ENCODE measurements around the gene TACC2. TPM values are rescaled to one million over a fixed set of nuclear protein-coding genes. Genes with fewer than 3 reads are reported as not detected.

TACC2 gene
- polyA plus RNA-seq, 3 donors, result 35.4 to 46.8 (median 45.2) TPM

DNA sequence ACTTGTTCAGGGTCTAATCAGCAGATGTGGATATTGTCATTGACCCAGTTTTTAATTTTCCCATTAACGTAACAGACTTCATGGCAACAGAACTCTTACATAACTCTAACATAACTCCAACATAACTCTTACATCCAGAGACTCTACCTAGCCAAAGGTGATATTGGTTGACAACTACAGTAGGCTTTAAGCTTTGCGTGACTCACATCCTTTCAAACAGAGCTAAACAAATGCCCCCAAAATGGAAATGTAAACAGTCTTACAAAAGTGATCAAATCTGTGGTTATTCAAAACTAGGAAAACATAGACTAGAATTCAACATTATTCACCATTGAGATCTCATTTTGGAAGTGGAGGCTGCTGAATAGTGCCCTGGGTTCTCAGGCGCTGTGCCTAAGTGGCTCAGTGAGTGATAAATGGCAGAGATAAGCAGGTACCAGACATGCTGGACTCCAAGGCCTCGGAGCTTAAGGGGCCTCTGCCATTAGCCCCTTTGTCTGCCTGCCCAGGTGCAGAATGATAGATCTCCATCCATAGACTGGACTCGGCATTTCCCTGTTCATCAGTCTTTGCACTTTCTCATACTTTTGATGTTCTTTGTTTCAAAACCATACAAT is 247.8 kb downstream of the TACC2 start:
- no peak for DNase-seq (ENCODE audit: low read depth in 3 of 3, low spot score in 2 of 3)

DNA sequence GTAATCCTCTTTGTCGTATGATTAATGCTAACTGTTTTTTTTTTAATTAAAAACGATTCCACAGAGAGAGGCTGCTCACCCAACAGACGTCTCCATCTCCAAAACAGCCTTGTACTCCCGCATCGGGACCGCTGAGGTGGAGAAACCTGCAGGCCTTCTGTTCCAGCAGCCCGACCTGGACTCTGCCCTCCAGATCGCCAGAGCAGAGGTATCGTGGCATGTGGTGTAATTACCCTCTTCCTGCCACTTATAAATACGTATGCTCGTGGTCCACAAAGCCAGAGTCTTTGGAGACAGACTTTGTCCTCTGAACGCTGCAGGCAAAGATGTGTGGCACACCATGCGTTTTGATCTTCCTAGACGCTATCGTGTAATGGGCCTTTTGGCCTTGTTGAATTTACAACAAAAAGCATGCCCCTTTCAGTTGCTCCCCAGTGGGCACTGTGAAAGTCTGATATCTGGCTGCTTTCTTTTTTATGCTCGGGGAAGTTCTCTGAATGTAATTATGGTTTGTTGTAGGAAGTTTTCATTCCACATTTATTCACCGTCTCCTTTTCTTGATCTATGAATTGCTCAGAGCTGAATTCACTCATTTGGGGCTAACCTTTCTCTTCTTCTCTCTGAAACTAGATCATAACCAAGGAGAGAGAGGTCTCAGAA is 248.5 kb downstream of the TACC2 start:
- no peak for DNase-seq (ENCODE audit: low read depth in 3 of 3, low spot score in 2 of 3)

DNA sequence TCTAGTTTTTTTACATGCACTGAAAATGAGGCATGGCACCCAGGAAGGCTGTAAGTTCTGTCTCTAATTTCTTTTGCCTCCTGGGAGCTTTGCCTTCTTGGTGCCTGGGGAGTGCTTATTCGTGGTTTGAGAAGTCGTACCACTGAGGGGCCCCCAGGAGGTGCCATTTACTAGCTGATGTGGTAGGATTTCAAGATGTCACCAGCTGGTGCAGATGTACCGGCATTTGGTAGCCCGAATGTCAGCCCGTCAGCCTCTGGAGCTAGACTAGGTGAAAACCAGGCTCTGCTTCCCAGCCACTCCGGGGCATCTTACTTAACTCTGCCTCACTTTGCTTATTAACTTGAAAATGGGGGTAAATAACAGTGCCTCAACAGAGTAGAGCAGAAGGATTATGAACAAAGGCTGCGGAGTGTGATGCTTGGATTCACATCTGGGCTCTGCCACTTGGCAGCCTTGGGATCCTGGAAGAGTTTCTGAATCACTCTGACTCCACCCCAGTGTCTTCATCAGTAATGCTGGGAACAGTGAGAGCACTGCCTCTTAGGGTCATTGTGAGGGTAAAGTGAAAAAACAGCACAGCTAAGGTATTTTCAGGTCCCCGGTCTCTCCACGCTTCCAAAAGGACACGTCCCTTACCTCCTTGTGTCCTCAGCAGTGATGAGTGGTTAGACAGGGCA is 250.8 kb downstream of the TACC2 start:
- no peak for DNase-seq (ENCODE audit: low read depth in 3 of 3, low spot score in 2 of 3)

DNA sequence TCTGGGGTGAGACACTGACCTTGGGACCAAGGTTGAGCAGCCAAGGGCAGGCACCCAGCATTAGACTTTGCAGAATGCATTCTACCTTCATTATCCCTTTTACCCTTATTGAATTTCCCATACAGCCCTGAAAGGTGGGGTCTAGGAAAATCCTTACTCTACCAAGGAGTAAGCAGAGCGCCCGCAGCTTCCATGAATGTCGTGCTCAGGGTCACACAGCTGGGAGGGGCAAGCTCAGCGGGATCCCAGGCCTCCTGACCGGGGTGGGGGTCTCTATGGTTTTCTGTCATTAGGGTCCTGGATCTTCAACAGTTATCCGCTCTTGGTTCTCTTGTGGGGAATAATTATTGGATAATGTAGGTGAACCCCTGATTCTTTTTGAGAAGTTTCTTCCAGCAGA is 251.4 kb downstream of the TACC2 start:
- DNase-seq (ENCODE audit: low read depth in 3 of 3, low spot score in 2 of 3), result no peak

DNA sequence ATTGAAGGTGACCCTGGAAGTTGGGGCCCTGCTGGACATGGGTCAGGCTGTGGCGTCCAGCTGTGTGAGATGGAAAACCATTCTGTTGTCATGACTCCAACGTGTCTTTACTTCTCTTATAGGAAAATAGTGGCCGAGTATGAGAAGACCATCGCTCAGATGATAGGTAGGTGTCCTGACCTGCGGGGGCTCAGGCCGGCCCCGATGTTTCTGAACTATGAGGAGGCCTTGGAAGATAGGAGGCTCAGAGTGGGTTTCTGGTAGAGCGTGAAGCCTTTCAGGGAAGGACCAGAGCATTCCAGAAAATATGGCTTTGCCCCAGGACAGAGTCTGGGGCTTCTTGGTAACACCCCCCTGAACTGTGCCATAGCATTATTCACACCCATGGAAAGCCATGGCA is 252.9 kb downstream of the TACC2 start:
- no peak for DNase-seq (ENCODE audit: low read depth in 3 of 3, low spot score in 2 of 3)

DNA sequence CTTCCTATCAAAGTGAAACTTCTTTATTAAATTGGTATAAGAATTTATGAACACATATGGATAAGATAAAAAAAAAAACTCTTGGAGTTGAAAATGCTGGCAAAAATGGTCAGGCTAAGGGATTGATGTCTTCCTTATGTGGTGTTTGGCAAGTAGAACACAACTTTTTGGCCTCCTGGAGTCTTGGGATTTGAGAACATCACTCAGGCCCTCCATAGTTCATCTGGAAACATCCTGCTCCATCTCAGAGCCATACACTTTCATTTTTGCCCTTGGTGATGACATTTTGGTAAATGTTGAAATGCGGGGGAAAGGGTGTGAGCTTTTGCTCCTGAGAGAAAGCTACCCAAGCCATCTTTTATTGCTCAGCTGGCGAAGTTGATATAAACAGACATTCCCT is 254.6 kb downstream of the TACC2 start:
- no peak for DNase-seq (ENCODE audit: low read depth in 3 of 3, low spot score in 2 of 3)

DNA sequence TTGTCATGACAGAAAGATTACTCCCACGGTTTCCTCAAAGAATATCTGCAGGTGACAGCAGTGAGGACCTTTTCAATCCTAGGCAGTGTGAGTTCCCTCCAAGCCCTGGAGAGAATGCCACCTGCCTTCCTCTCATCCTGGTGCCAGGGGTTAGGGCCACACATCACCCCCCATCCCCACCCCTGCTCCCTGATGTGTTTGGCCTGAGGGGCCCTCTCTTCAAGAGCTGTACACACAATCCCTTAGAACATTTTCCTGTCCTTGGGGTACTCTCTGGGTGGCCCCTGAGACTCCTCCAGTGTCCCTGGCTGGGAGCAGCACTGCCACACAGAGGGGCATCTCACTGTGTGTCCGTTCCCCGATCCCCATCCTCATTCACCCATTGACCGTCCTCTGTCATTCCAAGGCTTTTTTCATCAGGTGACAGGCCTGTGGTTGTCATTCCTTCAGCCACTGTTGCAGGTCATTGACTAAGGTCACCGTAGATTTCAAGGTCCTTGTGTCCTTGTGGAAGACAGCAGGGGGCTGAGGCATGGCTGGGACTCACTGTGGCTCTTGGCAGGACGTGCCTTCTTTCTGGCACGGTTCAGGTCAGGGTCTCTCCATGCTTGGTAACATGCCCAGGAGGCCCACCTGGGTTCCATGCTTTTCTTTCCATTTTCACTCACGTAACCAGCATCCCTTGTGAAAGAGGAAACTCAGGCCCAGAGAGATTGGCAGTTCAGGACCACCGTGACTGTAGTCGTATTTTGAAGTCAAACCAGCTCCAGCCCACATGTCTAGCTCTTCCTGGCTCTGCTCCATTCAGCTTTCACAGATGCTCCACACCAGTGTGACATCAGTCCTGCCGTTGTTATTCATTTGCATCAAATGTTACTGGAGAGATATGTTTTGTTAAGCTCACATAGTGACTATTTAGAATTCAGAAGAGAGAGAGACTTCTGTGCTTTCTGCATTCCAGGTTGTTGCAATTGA is 255.3 kb downstream of the TACC2 start:
- DNase-seq (ENCODE audit: low read depth in 3 of 3, low spot score in 2 of 3), result no peak

DNA sequence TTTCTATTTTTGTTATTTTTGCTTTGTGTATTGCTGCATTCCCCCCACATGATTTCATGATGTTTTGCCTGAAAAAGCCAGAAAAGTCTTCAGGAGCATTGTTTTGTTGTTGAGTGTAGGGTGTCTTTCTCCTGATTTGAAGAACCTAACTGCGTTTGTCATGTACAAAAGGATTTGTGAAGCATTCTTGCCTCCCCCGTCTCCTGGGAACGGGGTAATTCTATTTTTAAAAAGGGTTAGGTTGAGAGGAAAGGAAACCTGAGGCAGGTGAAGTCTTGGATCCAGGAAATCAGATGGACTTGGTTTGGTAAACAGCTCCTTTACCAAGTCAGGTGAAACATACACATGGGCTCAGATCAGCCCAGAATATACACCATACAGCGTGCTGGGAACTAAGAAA is 256.2 kb downstream of the TACC2 start:
- DNase-seq (ENCODE audit: low read depth in 3 of 3, low spot score in 2 of 3), result no peak

DNA sequence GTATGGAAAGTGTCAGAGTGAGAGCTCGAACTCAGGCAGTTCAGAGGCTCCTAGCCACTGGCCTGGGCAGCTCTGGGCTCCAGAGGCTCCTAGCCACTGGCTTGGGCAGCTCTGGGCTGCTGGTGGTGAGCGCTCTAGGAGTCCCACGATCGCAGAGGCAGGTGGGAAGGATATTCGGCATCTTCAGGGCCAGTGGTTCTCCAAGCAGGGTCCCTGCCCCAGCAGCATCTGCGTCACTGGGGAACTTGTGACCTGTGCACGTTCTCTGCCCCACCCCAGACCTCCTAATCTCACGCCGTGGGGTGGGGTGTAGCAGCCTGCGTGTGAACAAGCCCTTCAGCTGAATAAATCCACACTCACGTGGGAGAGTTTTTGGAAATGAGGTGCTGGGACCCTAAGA is 256.9 kb downstream of the TACC2 start:
- no peak for DNase-seq (ENCODE audit: low read depth in 3 of 3, low spot score in 2 of 3)

DNA sequence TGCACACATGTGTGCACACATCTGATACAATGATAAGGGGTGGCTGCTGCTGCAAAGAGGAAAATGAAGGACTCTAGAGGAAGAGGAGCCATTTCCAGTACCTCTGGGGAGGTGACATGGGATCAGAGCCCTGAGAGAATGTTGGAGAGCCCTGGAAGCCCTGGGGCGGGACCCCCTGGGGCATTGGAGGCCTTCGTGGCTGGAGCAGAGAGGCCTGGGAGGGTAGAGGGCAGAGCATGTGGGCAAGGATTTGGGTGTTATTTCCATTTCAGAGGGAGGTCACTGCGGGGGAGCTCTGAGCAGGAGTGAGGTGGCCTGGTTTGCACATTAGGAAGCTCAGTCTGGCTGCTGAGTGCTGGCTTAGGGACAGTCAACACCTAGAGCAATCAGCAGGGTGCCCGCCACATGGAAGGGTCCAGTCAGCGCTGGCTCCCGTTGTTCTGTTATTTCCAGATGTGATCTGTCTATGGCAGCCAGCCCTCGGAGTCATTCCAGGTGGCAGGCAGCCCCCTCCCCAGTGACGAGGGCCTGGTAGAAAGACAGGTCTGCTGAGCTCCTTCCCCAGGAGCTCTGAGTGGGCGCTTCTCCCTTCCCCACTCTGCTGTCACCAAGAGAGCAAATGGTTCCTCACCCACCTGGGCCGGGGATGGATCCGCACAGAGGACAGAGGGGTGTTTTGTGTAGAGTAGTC is 258.0 kb downstream of the TACC2 start:
- DNase-seq (ENCODE audit: low read depth in 3 of 3, low spot score in 2 of 3), result no peak

DNA sequence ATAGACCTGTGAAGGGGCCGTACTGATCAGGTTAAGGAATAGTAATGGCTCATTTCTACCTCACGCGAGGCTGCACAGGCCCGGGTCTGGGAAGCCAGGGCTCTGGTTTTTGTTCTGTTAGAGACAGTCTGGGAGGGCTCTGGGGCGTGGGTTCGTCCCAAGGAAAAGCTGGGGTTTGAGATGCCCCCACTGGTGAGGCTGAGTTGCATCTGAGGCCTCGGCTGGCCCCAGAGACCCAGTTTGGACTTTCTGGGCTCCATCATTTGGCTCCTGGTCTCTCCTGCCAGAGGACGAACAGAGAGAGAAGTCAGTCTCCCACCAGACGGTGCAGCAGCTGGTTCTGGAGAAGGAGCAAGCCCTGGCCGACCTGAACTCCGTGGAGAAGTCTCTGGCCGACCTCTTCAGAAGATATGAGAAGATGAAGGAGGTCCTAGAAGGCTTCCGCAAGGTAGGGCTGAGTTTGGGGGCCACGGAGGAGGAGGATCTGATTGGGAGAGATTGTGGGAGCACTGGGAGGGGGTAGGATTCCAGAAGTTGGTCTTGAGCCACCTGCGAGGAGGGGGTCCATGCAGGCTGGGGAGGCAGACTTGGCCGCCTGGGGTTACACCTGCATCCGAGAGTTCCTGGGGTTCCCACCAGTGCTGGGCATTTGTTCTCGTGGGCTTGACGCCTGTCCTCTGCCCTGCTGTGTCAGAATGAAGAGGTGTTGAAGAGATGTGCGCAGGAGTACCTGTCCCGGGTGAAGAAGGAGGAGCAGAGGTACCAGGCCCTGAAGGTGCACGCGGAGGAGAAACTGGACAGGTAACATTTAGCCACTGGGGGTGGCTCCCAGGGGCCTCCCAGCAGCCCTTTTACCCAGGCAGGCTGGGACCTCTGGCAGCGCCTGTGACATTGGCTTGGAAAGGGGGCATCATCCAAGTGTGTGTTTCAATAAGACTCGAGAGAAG is 259.7 kb downstream of the TACC2 start:
- no peak for DNase-seq (ENCODE audit: low read depth in 3 of 3, low spot score in 2 of 3)

DNA sequence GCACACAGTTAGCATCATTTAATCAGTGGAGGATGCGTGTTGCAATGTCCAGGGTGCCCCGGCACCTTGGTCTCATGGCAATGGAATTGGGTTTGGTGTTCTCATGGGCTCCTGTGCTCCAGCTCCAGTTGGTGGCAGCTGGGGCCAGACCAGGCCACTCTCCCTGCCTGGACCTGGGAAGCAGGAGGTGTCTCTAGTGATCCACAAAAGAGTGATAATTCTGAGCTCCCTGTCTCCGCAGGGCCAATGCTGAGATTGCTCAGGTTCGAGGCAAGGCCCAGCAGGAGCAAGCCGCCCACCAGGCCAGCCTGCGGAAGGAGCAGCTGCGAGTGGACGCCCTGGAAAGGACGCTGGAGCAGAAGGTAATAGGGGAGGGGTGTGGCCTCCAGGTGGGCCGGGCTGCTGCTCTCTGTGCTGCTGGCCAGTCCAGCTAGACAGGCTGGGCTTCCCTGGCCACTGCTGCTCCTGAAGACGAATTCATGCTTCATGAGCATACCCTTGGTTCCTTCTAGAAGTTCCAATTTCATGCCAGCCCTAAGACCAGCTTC is 260.4 kb downstream of the TACC2 start:
- no peak for DNase-seq (ENCODE audit: low read depth in 3 of 3, low spot score in 2 of 3)

DNA sequence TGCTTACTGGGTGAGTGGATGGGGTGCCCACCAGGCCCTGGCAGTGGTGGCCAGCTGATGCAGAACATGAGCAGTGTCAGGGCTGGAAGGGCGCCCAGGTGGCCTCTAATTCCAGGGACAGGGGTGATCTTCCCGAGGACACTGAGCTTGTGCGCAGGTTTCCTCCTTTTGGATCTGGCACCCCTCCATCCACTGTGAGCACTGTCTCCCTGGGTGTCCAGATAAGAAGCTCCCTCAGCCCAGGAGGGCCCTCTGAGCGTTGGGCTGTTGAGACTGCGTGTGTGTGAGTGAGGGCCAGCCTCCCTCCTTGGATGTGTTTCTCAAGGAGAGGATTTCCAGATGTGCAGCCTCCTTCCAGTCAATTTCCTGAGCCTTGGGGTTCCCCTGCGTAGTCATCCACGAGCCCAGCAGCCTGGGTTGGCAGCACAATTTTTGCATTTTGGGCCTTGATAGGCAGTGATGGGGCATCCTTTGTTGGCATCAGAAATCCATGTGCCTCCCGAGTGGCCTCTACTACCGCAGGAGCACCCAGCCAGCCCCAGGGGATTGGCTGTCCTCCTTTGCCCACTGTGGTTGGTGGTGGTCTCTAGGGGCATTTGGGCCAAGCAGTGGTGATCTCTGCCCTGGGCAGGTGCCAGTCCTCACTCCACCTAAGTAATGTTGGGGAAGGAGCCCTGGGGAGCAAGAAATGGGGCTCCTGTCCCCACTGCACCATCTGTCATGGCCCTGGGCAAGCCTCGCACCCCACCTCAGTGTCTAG is 261.2 kb downstream of the TACC2 start:
- no peak for DNase-seq (ENCODE audit: low read depth in 3 of 3, low spot score in 2 of 3)

DNA sequence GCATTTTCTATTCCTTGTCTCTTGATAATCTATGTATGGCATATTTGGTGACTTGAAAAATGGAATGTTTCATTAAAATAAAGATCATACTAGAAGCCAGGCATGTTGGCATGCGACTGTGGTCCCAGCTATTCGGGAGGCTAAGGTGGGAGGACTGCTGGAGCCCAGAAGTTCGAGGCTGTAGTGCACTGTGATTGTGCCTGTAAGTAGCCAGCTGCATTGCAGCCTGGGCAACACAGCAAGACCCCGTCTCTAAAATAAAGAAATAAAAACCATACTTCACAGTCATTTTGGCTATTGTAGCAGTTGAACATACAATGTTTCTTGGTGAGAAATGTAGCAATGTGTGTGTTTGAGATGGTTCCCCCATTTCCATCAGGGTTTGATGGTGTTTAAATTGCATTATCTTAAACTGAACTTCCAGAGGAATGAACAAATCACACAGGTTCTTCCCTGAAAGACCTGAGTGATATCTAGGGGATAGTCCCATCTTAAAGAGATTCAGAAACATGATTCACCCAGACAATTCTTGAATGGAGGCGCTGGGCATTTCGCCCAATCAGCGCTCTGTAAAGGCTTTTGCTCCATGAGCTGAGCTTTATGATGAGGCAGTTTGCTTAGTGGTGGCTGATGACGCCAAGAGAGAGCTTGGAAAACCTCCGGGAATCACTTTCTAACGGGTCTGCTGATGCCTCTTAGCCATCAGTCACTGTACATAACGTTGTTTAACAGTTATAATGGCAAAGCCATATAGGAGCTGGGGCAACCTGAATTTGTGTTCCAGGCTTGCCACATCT is 262.7 kb downstream of the TACC2 start:
- DNase-seq (ENCODE audit: low read depth in 3 of 3, low spot score in 2 of 3), result no peak

DNA sequence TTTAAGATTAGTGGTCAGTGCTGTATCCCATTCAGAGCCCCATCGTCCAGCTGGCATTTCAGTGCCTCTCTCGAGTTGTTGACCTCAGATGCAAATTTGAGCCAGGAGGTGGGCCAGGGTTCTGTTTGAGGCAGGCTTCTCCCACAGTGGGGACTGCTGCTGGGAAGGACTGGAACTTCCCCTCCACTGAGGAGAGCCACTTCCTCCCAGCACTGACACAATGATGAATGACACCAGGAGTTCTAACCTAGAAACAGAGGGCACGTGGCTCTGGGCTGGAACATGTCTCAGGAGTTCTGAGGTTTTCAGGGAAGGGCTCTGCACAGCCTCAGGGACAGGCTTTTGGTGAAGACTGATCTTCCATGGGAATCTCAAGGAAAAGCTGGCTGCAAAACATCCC is 263.8 kb downstream of the TACC2 start:
- no peak for DNase-seq (ENCODE audit: low read depth in 3 of 3, low spot score in 2 of 3)

DNA sequence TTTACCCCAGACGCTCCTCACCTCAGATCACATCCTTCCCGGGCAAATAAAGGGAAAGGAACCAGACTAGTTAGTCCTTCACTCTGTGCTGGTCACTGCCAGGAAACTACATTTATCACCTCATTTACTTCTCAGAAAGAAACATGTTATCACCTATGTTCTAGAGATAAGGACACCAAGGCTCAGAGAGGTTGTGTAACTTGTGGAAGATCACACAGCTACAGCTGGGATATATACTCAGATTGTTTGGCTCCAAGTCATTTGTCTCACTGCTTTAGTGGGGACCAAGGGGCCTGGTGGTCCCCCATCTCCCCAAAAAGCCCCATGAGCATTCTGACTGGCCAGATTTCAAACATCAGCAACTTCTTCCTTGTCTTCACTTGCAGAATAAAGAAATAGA is 264.6 kb downstream of the TACC2 start:
- no peak for DNase-seq (ENCODE audit: low read depth in 3 of 3, low spot score in 2 of 3)

DNA sequence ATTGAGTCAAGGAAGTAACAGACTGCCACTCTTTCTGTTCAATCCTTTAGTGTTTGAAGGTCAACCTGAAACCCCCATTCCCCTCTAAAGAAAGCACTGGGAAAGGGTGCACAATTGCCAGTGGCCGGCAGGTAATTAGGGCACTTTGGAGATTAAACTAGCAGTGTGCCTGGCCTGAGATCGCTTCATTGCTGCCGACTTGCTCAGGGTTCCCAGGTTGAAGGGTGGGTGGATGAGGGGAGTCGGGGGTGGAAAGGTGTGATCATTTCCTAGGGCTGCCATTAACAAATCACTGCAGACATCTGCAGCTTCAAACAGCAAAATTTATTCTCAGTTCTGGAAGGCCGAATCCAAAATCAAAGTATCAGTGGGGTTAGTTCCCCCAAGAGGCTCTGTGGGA is 265.9 kb downstream of the TACC2 start:
- no peak for DNase-seq (ENCODE audit: low read depth in 3 of 3, low spot score in 2 of 3)

Data from right renal cortex interstitium (tissue), 3 donors.